Measurements from ENCODE around the gene PLA2G2C.

DNA sequence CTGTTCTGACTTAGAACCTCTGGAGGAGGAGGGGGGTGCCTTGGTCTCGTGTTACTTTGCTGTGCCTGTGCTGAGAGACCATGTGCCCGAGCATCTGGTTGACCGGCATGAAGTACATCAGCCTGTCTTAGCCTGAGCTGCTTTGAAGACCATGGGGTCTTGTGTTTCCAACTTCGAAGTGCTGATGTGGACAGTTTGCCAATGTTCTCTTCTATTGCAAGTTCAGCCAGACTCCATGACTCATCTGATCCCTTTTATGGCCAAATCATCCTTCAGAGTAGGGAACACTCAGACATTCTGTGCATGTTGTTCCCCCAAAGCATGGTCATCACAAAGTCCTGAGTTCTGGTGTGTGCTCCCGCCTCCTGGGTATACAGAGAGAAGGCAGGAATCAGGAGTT is 6.0 kb upstream of the PLA2G2C start:
- TF ChIP-seq, protein P1, sequence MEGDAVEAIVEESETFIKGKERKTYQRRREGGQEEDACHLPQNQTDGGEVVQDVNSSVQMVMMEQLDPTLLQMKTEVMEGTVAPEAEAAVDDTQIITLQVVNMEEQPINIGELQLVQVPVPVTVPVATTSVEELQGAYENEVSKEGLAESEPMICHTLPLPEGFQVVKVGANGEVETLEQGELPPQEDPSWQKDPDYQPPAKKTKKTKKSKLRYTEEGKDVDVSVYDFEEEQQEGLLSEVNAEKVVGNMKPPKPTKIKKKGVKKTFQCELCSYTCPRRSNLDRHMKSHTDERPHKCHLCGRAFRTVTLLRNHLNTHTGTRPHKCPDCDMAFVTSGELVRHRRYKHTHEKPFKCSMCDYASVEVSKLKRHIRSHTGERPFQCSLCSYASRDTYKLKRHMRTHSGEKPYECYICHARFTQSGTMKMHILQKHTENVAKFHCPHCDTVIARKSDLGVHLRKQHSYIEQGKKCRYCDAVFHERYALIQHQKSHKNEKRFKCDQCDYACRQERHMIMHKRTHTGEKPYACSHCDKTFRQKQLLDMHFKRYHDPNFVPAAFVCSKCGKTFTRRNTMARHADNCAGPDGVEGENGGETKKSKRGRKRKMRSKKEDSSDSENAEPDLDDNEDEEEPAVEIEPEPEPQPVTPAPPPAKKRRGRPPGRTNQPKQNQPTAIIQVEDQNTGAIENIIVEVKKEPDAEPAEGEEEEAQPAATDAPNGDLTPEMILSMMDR (conservative IDR thresholded peaks at IDR 0.05; ENCODE audit: low read depth in 2 of 2), result no peak
- no peak for TF ChIP-seq EZH2 (IDR thresholded peaks at IDR 0.05; ENCODE audit: low read depth, unreplicated experiment)
- no peak for TF ChIP-seq CREB1 (CRISPR knock-in tag; IDR thresholded peaks at IDR 0.05; ENCODE audit: low read depth)
- TF ChIP-seq POLR2AphosphoS5 (IDR thresholded peaks at IDR 0.05; ENCODE audit: low read depth), result no peak
- TF ChIP-seq REST (IDR thresholded peaks at IDR 0.05; ENCODE audit: unreplicated experiment), result no peak
- no peak for TF ChIP-seq STAT1 (IDR thresholded peaks at IDR 0.05; ENCODE audit: unreplicated experiment)
